Testis (tissue), 3 donors: ENCODE data around the gene NCKAP5. TPM values are rescaled to one million over a fixed set of nuclear protein-coding genes. Genes with fewer than 3 reads are reported as not detected.

Experiments used
- DNase-seq: peaks from one replicate; pipeline ENCODE4 v3.0.0-alpha.2; 2019
- H3K27ac ChIP-seq, 2 donors: fragments of 200-600 bp; sonication (generic); one replicate each; pipeline ENCODE4 v1.5.1; 2019
- H3K27me3 ChIP-seq: fragments of 200-600 bp; sonication (generic); one replicate; pipeline ENCODE4 v1.5.1; 2019
- H3K36me3 ChIP-seq: fragments of 200-600 bp; sonication (generic); one replicate; pipeline ENCODE4 v1.5.1; 2017; ENCODE audit warnings: low read depth; ENCODE audit errors: missing control alignments
- H3K4me1 ChIP-seq: fragments of 200-600 bp; sonication (generic); one replicate; pipeline ENCODE4 v1.5.1; 2019
- H3K4me3 ChIP-seq, 2 donors: fragments of 200-600 bp; sonication (generic); one replicate each; pipeline ENCODE4 v1.5.1; 2017 to 2019
- H3K9me3 ChIP-seq: fragments of 200-600 bp; sonication (generic); one replicate; pipeline ENCODE4 v1.5.1; 2017
- CTCF ChIP-seq, 3 experiments: fragments of 450-650 bp in 2 of 3; fragments of 200-600 bp in 1 of 3; sonication (generic) in 1 of 3; IDR thresholded peaks; one replicate each; pipeline ENCODE4 v1.5.1; 2016 to 2019; ENCODE audit warnings: antibody characterized with exemption in 3 of 3, mild to moderate bottlenecking in 2 of 3, moderate library complexity in 1 of 3
- POLR2A ChIP-seq: fragments of 450-650 bp; IDR thresholded peaks from one replicate; pipeline ENCODE4 v1.6.1; 2017; ENCODE audit warnings: antibody characterized with exemption, mild to moderate bottlenecking, moderate library complexity
- WGBS, 2 donors: methylation state at CpG; one replicate each; pipeline ENCODE4 v1.1.5; 2018; 5-methylcytosine and 5-hydroxymethylcytosine counted together
- intact Hi-C: fragments of 100-400 bp; cut with DNase I; formaldehyde crosslinking; loops from one replicate; pipeline ENCODE4 v1.15.1; 2023; ENCODE audit warnings: low total_unique reads
- polyA plus RNA-seq: library from polyadenylated mRNA; stranded (reverse); fragments of 350-450 nt; fragmentation: Illumina TruSeq; extraction: RNeasy Lipid Tissue Mini Kit (QIAGEN cat#74804); gene quantifications from one replicate; pipeline ENCODE4 v1.2.3, GENCODE V29; 2014; ENCODE audit warnings: low read depth, low replicate concordance; ENCODE audit not compliant: insufficient read depth
- total RNA-seq, 2 donors: library from RNA; depleted of rRNA; stranded (reverse); fragments of >200 nt; gene quantifications; one replicate each; pipeline ENCODE4 v1.2.3, GENCODE V29; 2016

The NCKAP5 gene
- total and polyA plus RNA-seq, 3 donors from 2014 or later: 3.0 to 7.6 (median 6.3) TPM

GRCh38 chr2:133253793-133254192, 314.5 kb downstream of the NCKAP5 start:
- Histone ChIP-seq H3K4me1 (no peaks in the 10 kb centered on the region), H3K4me3 (no peak overlapping the region), H3K27ac (no peak overlapping the region), H3K36me3 (no peaks in the 10 kb centered on the region), H3K9me3 (no peaks in the 10 kb centered on the region), H3K27me3 (no peaks in the 10 kb centered on the region)
- intact Hi-C loops: no loop called here
- TF ChIP-seq POLR2A (no peak), CTCF (IDR thresholded peaks at IDR 0.05) (no peak)
- 80 to 84% methylated on average over 2 of the region's 2 CpGs for WGBS, 2 donors
- no peak for DNase-seq

GRCh38 chr2:133252780-133253355, 315.4 kb downstream of the NCKAP5 start:
- DNase-seq: no peak
- Histone ChIP-seq H3K9me3 (no peaks in the 10 kb centered on the region), H3K27ac (no peak overlapping the region), H3K27me3 (no peaks in the 10 kb centered on the region), H3K4me3 (no peak overlapping the region), H3K36me3 (no peaks in the 10 kb centered on the region), H3K4me1 (peaks cover 8% of the 10 kb centered on the region)
- intact Hi-C loops: no loop called here
- WGBS, 2 donors: 78 to 81% methylated on average over 5 of the region's 5 CpGs
- TF ChIP-seq CTCF (IDR thresholded peaks at IDR 0.05) (no peak), POLR2A (no peak)

- intact Hi-C loops: no loop called here
Measured at GRCh38 chr2:133249362-133249761, 318.9 kb downstream of the NCKAP5 start.

GRCh38 chr2:133248264-133248663, 320.0 kb downstream of the NCKAP5 start:
- H3K9me3 ChIP-seq: no peaks in the 10 kb centered on the region
- H3K4me3 ChIP-seq: no peak overlapping the region
- H3K27me3 ChIP-seq: no peaks in the 10 kb centered on the region
- TF ChIP-seq POLR2A (no peak), CTCF (IDR thresholded peaks at IDR 0.05) (no peak)
- intact Hi-C loops: no loop called here
- no peak overlapping the region for H3K27ac ChIP-seq
- no peak for DNase-seq
- peaks cover 13% of the 10 kb centered on the region for H3K4me1 ChIP-seq
- whole genome bisulfite sequencing, 2 donors: 59 to 70% methylated on average over 4 of the region's 4 CpGs
- H3K36me3 ChIP-seq: no peaks in the 10 kb centered on the region

More at GRCh38 chr2:133249362-133249761, 318.9 kb downstream of the NCKAP5 start:
- DNase-seq: no peak
- Histone ChIP-seq H3K27ac (no peak overlapping the region), H3K4me3 (no peak overlapping the region), H3K36me3 (no peaks in the 10 kb centered on the region), H3K27me3 (no peaks in the 10 kb centered on the region), H3K4me1 (peaks cover 13% of the 10 kb centered on the region), H3K9me3 (no peaks in the 10 kb centered on the region)
- TF ChIP-seq CTCF (IDR thresholded peaks at IDR 0.05) (no peak), POLR2A (no peak)
- WGBS, 2 donors: 81 to 92% methylated on average over 2 of the region's 2 CpGs

- Histone ChIP-seq H3K27me3 (no peaks in the 10 kb centered on the region), H3K27ac (no peak overlapping the region), H3K9me3 (no peaks in the 10 kb centered on the region), H3K36me3 (no peaks in the 10 kb centered on the region), H3K4me1 (peaks cover 13% of the 10 kb centered on the region), H3K4me3 (no peak overlapping the region)
- TF ChIP-seq POLR2A: no peak
- no peak for TF ChIP-seq CTCF (IDR thresholded peaks at IDR 0.05)
- no peak for DNase-seq
- 80% methylated on average over 2 of the region's 2 CpGs for WGBS, 2 donors
- intact Hi-C loops: no loop called here
Measured at GRCh38 chr2:133247631-133248030, 320.6 kb downstream of the NCKAP5 start.
